HG03097 (cell line): ENCODE measurements around the gene SKI.
"Not testable (repeated sequence)": the region's sequence is repeated elsewhere in the genome, so short reads cannot be mapped to it uniquely, and the experiment has no call there.

Experiments
- ATAC-seq: cut with Tn5 transposase; IDR thresholded peaks from one replicate; pipeline ENCODE4 v1.9.1; 2021; ENCODE audit not compliant: unreplicated experiment, low FRiP score

SKI gene

DNA sequence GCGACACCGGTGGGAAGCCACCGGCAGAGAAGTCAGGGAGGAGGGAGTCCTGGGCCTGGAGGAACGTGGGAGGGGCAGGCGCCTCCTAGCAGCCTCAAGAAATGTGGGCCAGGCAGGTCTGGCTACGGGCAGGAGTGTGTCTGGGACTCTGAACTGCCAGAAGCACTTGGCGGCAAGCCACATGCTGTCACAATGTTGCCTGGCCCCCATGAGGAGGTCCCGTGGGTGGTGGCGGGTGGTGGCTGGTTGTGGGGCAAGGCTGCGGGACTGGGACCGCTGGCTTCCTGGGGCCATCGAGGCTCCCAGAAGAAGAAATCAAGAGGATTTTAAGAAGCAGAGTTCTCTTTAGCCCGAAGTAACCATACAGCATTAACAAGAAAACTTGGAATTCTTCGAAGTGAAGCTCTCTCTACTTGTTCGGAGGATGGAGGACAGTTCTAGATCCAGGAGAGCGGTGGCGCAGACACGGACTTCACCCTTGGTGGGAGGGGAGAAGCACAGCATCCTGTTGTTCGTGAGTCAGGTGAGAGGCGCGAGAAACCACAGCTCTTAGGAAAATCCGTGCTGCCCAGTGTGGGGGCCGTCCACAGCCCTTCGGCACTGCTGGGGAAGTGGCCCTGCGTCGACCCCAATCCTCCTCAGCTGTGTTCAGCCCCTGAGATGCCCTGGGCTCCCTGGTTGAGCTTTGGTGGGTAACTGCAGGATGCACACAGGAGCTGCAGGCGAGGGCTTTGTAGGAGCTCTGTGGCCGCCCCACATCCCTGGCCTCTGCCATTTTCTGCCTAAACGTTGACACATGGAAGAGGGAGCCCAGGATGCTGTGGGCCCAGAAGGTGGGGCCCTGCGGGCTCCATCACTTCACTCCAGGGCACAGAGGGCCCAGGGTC is 12.4 kb downstream of the SKI start:
- ATAC-seq: no peak

DNA sequence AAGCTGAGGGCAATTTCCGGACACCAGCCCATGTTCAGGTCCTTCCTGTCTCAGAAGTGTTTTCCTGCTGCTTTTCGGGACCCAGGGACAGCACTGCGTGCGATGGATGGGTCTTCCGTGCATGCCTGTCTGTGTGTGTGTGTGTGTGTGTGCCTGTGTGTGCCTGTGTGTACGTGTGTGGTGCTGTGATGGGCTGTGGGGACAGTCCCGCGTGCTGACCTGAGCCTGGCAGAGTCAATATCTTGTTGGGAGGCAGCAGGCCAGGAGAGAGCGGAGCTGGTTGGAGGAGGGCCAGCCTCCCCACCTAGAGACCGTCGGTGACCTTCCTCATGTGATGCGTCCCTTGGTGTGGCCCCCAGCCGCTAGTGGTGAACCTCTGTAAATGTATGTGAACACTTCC is 13.7 kb downstream of the SKI start:
- no peak for ATAC-seq

DNA sequence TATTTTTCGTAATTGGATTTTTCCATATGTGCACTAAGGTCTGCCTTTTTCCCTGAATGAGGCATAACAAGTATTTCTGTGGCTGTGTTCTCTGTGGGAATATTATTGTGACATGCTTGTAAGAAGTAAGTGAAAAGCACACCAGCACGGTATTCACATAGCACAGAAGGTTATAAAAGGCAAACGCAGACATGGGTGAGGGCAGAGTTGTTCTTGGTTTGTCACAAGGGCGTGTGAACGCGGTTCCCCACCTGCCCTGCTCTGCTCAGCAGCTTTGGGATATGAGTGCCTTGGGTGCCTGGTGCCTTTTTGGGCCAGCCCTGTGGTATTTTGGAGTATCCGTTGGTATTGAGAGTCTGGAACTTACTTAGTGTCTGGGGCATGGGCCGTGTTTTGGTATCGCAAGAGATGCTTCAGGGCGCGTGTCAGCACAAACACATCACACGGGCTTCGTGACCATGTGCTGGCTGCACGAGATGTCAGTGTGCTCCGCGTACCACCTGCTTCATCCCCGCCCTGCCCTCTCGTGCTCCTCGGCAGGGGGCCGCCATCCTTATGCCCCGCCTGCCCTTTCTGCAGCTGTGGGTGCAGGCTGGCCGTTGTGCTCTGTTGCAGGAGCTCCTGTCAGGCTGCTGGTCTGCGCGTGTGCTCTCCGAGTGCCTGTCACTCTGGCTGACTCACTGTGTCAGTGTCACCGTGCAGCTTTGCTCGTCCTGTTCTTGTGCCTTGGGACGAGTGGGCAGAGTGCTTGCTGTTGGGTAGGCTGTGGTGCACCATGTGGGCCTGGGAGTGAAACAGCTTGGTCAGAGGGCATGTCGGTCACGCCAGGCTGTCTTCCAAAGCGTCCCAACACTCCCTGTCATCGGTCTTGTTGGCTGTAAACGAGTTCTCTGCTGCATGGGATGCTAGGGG is 15.0 kb downstream of the SKI start:
- ATAC-seq: no peak

DNA sequence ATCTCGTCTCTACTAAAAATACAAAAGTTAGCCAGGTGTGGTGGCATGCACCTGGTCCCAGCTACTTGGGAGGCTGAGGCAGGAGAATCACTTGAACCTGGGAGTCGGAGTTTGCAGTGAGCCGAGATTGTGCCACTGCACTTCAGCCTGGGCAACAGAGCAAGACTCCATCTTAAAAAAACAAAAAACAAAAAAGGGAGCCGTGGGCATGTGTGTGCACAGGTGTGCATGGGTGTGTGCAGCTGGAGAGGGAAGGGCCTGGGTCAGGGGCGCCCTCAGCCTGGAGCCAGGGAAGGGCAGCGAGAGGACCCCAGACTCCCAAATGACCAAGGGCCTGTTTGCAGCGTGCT is 18.9 kb downstream of the SKI start:
- ATAC-seq: not testable (repeated sequence)

DNA sequence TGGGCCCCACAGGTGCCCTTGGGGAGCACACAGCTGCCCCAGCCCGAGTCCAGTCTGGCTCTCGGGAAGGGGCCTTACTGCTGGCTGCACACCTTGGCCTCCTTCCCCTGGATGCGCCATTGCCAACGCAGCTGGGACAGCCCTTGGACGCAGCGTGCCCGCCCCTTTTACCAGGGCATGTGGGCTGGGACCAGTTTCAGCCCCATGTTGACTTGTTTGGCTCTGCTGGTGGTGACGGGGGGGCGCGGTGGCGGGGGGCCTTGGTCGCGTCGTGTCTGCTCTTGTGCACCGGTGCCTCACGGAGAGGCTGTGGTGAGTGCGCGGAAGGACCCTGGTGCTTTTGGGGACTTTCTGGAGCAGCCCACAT is 19.6 kb downstream of the SKI start:
- ATAC-seq: no peak

- no peak for ATAC-seq
Measured at GRCh38 chr1:2248127-2248826, 20.2 kb downstream of the SKI start.

DNA sequence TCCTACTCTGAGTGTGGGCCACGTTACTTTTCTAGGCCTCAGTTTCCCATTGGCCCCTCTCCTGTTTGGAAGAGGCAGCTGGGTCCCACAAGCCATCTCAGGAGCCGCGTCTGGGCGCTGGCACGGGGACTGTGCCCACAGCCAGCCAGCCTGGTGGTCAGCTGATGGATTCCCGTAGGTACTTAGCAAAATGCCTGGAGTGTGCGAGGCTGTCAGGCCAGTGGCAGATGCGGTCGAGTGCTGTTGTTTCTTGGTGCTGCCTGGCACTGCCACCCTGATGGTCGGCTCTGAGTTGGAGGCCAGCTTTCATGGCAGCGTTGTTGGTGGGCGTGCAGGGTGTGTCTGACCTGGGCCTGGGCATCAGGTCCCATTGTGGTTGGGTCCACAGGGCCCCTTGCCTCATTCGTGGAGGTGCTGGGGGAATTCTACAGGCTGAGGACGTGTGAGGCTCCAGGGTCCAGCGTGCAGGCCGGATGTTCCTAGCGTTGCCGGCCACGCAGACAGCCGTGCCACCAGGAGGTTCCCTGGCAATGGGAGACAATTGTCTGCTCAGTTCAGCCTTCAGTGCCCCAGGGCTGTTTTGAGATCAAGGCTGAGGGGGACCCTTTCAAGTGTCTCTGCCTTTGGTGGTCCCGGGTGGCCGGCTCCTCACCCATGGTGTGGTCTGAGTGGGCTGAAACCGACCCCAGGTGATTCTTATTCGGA is 20.9 kb downstream of the SKI start:
- no peak for ATAC-seq

DNA sequence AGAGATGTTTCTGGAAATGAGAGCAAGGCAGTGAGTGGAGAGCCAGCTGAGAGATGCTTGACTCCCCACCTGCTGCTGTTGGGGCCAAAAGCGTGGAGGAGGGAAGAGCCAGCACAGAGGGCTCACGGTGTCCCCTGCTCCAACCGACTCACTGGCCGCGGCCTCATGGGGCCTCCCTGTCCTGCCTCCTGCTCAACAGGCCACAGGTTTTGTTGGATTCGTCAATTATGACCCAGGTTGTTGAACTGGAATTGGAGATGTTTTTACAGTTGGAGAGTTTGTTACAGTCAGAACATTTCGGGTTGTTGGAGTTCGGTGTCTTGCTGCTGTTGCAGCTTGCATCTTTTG is 21.4 kb downstream of the SKI start:
- ATAC-seq: no peak

DNA sequence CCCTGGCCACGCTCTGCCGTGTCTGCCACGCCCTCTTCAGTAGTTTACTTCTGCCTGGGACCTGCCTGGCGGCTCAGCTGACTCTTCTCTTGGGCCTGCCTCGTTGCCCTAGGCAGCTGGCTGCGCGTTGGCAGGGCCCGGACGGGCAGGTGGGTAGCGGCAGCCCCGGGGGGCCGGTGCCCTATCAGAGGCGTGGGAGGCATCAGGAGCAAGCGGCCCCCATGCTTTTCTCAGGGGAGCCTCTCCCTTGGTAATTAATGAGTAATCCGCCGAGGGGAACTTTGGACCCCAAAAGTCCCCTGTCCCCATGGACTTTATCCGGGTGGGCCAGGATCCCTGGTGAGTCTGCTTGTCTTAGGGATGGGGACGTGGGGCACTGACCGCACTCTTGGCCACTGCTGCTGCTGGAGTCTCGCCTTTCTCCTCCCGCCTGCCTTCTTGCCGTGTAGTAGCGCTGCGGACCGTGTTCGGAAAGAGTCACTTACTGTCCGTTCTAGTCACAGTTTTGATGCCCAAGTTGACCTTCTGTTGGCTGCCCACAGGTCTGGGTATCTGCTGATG is 22.7 kb downstream of the SKI start:
- ATAC-seq: no peak

DNA sequence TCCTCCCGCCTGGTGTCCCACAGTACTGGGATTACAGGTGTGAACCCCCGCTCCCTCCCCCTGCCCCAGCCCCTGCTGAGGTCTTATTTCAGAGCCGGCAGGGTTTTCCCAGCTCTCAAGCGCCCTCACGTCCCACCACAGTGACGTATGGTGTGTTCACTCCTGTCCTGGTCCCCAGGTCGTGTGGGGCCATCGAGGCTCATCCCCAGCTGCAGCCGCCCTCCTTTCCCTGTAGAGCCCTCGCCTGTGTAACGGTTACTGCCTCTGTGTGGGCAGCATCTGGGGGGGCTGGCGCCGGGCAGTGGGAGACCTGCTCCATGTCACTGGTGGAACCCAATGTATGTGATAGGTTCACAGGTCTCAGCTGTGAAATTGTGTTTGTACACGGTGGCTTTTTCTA is 23.2 kb downstream of the SKI start:
- ATAC-seq: no peak

GRCh38 chr1:2251786-2252185 is 23.7 kb downstream of the SKI start:
- ATAC-seq: no peak

DNA sequence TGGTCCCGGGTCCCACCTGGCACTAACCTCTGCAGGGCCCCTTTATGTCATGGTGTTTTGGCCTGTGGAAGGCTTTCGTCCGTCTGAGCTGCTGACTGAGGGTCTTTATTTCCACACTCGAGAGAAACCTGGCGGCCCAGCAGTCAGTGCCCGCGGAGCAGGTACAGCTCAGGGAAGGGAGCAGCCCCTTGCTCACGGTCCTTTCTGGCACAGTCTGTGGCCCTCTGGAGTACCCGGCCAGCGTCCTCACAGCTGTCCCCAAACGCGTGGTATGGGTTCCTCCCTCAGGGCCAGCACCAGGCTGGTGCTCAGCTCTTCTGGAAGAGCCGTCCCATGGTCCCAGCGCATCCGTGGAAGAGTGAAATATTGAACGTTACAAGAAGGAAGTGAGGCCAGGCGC is 24.3 kb downstream of the SKI start:
- no peak for ATAC-seq

DNA sequence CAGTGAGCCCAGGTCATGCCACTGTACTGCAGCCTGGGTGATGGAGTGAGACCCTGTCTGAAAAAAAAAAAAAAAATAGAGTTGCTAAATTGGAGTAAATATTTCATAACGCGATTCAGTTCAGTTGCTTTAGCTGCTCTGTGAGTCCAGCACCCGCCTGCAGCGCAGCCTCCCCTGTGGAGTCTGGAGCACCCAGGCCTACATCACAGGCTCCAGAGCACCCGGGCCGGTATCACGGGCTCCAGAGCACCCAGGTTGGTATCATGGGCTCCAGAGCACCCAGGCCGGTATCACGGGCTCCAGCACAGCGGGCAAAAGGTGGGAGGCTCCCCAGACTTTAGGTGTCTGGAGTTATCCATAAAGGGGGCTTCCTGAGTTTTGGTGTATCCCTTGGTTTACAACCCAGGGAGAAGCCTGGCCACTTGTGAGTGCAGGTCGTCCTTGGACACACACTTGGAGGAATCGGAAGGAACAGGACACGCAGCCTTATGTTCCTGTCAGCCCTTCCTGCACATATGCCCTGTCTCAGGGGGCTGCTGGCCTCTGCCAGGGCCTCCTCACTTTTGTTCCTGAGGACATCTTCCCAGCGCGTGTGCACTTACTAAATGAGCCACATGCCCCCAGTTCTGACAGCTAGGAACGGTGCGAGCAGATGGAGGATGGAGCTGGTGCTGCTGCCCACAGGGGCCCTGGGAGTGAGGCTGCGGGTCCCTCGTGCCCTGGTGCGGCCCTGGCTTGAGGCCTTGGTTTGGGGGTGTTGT is 25.1 kb downstream of the SKI start:
- no peak for ATAC-seq

DNA sequence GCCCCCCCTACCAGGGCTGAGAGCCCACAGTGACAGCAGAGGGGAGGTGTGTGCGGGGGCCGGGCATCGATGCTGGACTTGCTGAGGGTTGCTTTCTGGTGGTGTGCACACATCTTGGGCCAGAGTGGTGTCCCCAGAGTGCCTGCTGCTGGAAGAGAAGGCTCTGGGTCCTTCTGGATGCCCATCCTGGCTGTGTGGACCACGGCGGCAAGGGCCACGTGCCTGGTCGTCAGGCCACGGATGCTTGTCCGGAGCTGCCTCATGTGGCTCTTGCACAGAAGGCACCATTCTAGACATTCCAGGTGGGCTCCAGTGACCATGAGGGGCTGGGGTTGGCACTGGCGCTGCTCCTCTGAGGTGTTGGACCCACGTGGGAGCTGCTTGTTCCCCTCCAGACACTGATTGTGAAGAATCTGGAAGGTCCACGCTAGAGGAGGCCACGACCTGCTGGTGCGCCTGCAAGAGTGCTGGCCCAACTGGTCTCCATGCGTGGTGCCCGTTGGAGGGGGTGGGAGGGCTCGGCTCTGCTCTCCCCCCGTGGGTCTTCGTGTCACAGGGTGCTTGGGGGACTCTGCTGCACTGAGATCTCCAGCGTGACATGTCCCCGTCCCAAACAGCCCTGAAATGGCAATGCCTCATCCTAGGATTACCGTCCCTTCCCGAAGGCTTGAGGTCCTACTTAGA is 25.8 kb downstream of the SKI start:
- no peak for ATAC-seq

DNA sequence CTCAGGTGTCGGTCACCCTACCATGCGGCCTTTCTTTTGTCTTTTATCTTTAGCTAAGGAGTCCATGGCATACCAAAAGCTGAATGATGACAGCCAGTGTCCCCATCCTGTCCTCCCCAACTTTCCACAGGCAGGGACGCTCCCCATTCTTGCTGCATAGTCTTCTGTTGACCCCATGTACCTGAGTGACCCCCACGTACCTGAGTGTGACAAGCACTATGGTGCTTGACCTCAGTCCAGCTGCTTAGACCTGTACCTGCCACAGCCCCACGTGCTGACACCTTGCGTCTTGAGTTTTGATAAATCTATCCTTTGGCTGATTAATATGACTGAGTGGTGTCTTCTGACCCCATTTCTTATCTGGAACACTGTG is 26.9 kb downstream of the SKI start:
- no peak for ATAC-seq

GRCh38 chr1:2255420-2256369 is 27.6 kb downstream of the SKI start:
- ATAC-seq: peak; percentile 44

GRCh38 chr1:2256435-2257244 is 28.5 kb downstream of the SKI start:
- ATAC-seq: no peak
